Activated T-cell treated with anti-CD3 and anti-CD28 coated beads for 1 hour (primary cell): ENCODE measurements around the gene KCTD5.

Experiments used
- DNase-seq: peaks from one replicate; pipeline ENCODE4 v3.0.0-alpha.2; 2020; ENCODE audit warnings: low read depth

The KCTD5 gene

GRCh38 chr16:2752035-2752849, 69.9 kb downstream of the KCTD5 start, which contains the start of gene SRRM2:
Gene SRRM2 (plus strand): TSS chr16:2752638. CDS start chr16:2756365, 3,727 bp downstream.
- DNase-seq = peak; percentile 89

- peak; percentile 49 for DNase-seq
Measured at GRCh38 chr16:2752850-2753732, 70.8 kb downstream of the KCTD5 start.

- DNase-seq = no peak
Measured at GRCh38 chr16:2753733-2754020, 71.4 kb downstream of the KCTD5 start.

GRCh38 chr16:2755158-2755557, 72.8 kb downstream of the KCTD5 start:
- no peak for DNase-seq

- no peak for DNase-seq
Measured at GRCh38 chr16:2756288-2757015, 74.1 kb downstream of the KCTD5 start.

- DNase-seq = no peak
Measured at GRCh38 chr16:2757344-2757743, 75.0 kb downstream of the KCTD5 start.
